H1 (cell line): ENCODE measurements around the gene CDC7. TPM values are rescaled to one million over a fixed set of nuclear protein-coding genes. Genes with fewer than 3 reads are reported as not detected.

ENCODE experiments used
- CTCF ChIA-PET: fragments of 300-600 bp; sonication (Branson Sonifier 250); formaldehyde crosslinking; loops from one replicate; lab custom pipeline; 2021; ENCODE audit not compliant: partially characterized antibody; lab: Charles Lee
- POLR2A ChIA-PET: fragments of 300-600 bp; sonication (Branson Sonifier 250); formaldehyde crosslinking; loops from one replicate; lab custom pipeline; 2021; ENCODE audit warnings: inconsistent platforms; ENCODE audit not compliant: partially characterized antibody; lab: Charles Lee
- DNase-seq, 2 experiments: peaks; one replicate each; pipeline versions ENCODE4 v3.0.0 to v3.0.0-alpha.2; 2010 to 2022; ENCODE audit warnings: low spot score in 2 of 2, low read depth in 1 of 2, mixed read lengths in 1 of 2
- FAIRE-seq: peaks from 2 replicates; lab custom pipeline; 2011; peaks lifted over from hg19 to GRCh38; lab: Jason Lieb, UNC
- H2AFZ ChIP-seq: 2 replicates; pipeline ENCODE4 v1.8.1; 2012; ENCODE audit warnings: low read length, inconsistent platforms
- H2AK5ac ChIP-seq: 2 replicates; pipeline ENCODE4 v1.6.1; 2013; ENCODE audit warnings: low read depth, low read length
- H2BK120ac ChIP-seq: replicated peaks from 2 replicates; pipeline ENCODE3; 2013; ENCODE audit warnings: low read depth, low read length, inconsistent platforms
- H2BK12ac ChIP-seq: 2 replicates; pipeline ENCODE4 v1.6.1; 2013; ENCODE audit warnings: low read depth, low read length
- H2BK15ac ChIP-seq: 2 replicates; pipeline ENCODE4 v1.6.1; 2013; ENCODE audit warnings: low read length
- H2BK20ac ChIP-seq: 2 replicates; pipeline ENCODE4 v1.6.1; 2013; ENCODE audit warnings: low read length
- H2BK5ac ChIP-seq: 2 replicates; pipeline ENCODE4 v1.6.1; 2013; ENCODE audit warnings: low read depth, low read length
- H3K14ac ChIP-seq: 2 replicates; pipeline ENCODE4 v1.6.1; 2013; ENCODE audit warnings: inconsistent platforms; ENCODE audit not compliant: insufficient read length
- H3K18ac ChIP-seq: 2 replicates; pipeline ENCODE4 v1.6.1; 2013; ENCODE audit warnings: low read length; ENCODE audit errors: extremely low read depth
- H3K23ac ChIP-seq: 2 replicates; pipeline ENCODE4 v1.6.1; 2013; ENCODE audit warnings: inconsistent platforms; ENCODE audit not compliant: insufficient read length
- H3K23me2 ChIP-seq: 2 replicates; pipeline ENCODE4 v1.6.1; 2013; ENCODE audit warnings: low read depth, low read length
- H3K27ac ChIP-seq: 2 replicates; pipeline ENCODE4 v1.6.1; 2011; ENCODE audit warnings: low read depth, low read length, inconsistent platforms
- H3K27me3 ChIP-seq, 4 experiments: replicated peaks in 1 of 4; 1 replicate in 1 of 4; 2 replicates in 3 of 4; pipeline versions ENCODE4 v1.6.1 to v1.8.1; 2011 to 2013; ENCODE audit warnings: low read length in 3 of 4, mild to moderate bottlenecking in 3 of 4, inconsistent platforms in 2 of 4, mixed read lengths in 2 of 4, moderate library complexity in 1 of 4; ENCODE audit not compliant: control insufficient read depth in 3 of 4, insufficient read depth in 3 of 4; ENCODE audit errors: extremely low read depth in 1 of 4
- H3K36me3 ChIP-seq, 4 experiments: 2 replicates each; pipeline versions ENCODE4 v1.6.1 to v1.8.1; 2011 to 2013; ENCODE audit warnings: mild to moderate bottlenecking in 4 of 4, low read length in 3 of 4, moderate library complexity in 2 of 4, control low read depth in 1 of 4, inconsistent platforms in 1 of 4; ENCODE audit not compliant: insufficient read depth in 4 of 4, control insufficient read depth in 2 of 4
- H3K4ac ChIP-seq: replicated peaks from 2 replicates; pipeline ENCODE3; 2013; ENCODE audit warnings: low read length, low read depth, mixed read lengths, inconsistent platforms; ENCODE audit not compliant: insufficient read length
- H3K4me1 ChIP-seq, 4 experiments: replicated peaks in 1 of 4; 1 replicate in 1 of 4; 2 replicates in 3 of 4; pipeline versions ENCODE4 v1.6.1 to v1.8.1; 2011 to 2013; ENCODE audit warnings: low read length in 3 of 4, inconsistent platforms in 2 of 4, mixed read lengths in 1 of 4; ENCODE audit not compliant: insufficient read depth in 4 of 4, control insufficient read depth in 3 of 4
- H3K4me2 ChIP-seq, 2 experiments: 2 replicates each; pipeline versions ENCODE4 v1.6.1 to v1.8.1; 2011 to 2013; ENCODE audit warnings: low read depth in 2 of 2, low read length in 2 of 2, control low read depth in 1 of 2, inconsistent platforms in 1 of 2, mild to moderate bottlenecking in 1 of 2; ENCODE audit not compliant: insufficient read depth in 1 of 2
- H3K4me3 ChIP-seq, 4 experiments: fragments of 200-600, 300-600 bp in 1 of 4; sonication (generic), shearing (Covaris generic), sonication (Bioruptor Twin) in 1 of 4; 2 replicates each; pipeline versions ENCODE4 v1.5.1 to v1.8.1; 2011 to 2016; ENCODE audit warnings: low read length in 4 of 4, low read depth in 3 of 4, control low read depth in 2 of 4, inconsistent platforms in 2 of 4, mild to moderate bottlenecking in 2 of 4, mixed read lengths in 1 of 4, moderate library complexity in 1 of 4; ENCODE audit not compliant: insufficient read depth in 2 of 4; ENCODE audit errors: extremely low read depth in 1 of 4
- H3K56ac ChIP-seq: replicated peaks from 2 replicates; pipeline ENCODE3; 2013; ENCODE audit warnings: low read depth, mild to moderate bottlenecking, mixed read lengths, low read length, inconsistent platforms; ENCODE audit not compliant: insufficient read length
- H3K79me1 ChIP-seq: 2 replicates; pipeline ENCODE4 v1.6.1; 2013; ENCODE audit warnings: low read depth, low read length, control low read depth
- H3K79me2 ChIP-seq, 2 experiments: 2 replicates each; pipeline versions ENCODE4 v1.6.1 to v1.8.1; 2012 to 2013; ENCODE audit warnings: low read length in 2 of 2, mild to moderate bottlenecking in 2 of 2, inconsistent platforms in 1 of 2; ENCODE audit not compliant: insufficient read depth in 2 of 2, control insufficient read depth in 1 of 2
- H3K9ac ChIP-seq, 4 experiments: replicated peaks in 1 of 4; 1 replicate in 1 of 4; 2 replicates in 3 of 4; pipeline versions ENCODE4 v1.6.1 to v1.8.1; 2011 to 2013; ENCODE audit warnings: low read depth in 3 of 4, low read length in 3 of 4, control low read depth in 2 of 4, mild to moderate bottlenecking in 2 of 4, moderate library complexity in 2 of 4, inconsistent platforms in 1 of 4; ENCODE audit errors: extremely low read depth in 1 of 4
- H3K9me3 ChIP-seq, 2 experiments: 2 replicates each; pipeline versions ENCODE4 v1.6.1 to v1.8.1; 2012 to 2013; ENCODE audit warnings: mild to moderate bottlenecking in 2 of 2, moderate library complexity in 2 of 2, control low read depth in 1 of 2, inconsistent platforms in 1 of 2, low read depth in 1 of 2, low read length in 1 of 2, mixed read lengths in 1 of 2; ENCODE audit not compliant: insufficient read depth in 2 of 2
- H4K20me1 ChIP-seq, 2 experiments: replicated peaks in 1 of 2; 2 replicates each; pipeline versions ENCODE3 to v1.8.1; 2011 to 2013; ENCODE audit warnings: inconsistent platforms in 2 of 2, low read length in 2 of 2, mild to moderate bottlenecking in 1 of 2; ENCODE audit not compliant: insufficient read depth in 2 of 2, control insufficient read depth in 1 of 2
- H4K5ac ChIP-seq: 2 replicates; pipeline ENCODE4 v1.6.1; 2013; ENCODE audit warnings: low read length, low read depth, mixed read lengths, inconsistent platforms; ENCODE audit not compliant: insufficient read length
- H4K8ac ChIP-seq: 2 replicates; pipeline ENCODE4 v1.8.0; 2013; ENCODE audit warnings: mild to moderate bottlenecking, moderate library complexity, low read length, inconsistent platforms; ENCODE audit not compliant: insufficient read depth; ENCODE audit errors: extremely low read depth
- H4K91ac ChIP-seq: replicated peaks from 2 replicates; pipeline ENCODE3; 2013; ENCODE audit warnings: low read length, mixed read lengths, inconsistent platforms; ENCODE audit not compliant: insufficient read length
- CEBPB ChIP-seq: IDR thresholded peaks from 2 replicates; pipeline ENCODE4 v1.6.1; 2012; ENCODE audit warnings: low read depth, low read length
- HDAC6 ChIP-seq: IDR thresholded peaks from one replicate; pipeline ENCODE4 v1.7.1; 2012; ENCODE audit warnings: low read depth, mild to moderate bottlenecking, inconsistent platforms, low read length, moderate library complexity
- KDM4A ChIP-seq: IDR thresholded peaks from one replicate; pipeline ENCODE4 v1.7.1; 2012; ENCODE audit warnings: low read depth, mild to moderate bottlenecking, moderate library complexity, low read length, inconsistent platforms; ENCODE audit not compliant: severe bottlenecking
- POU5F1 ChIP-seq: IDR thresholded peaks from 2 replicates; pipeline ENCODE4 v1.6.1; 2011; ENCODE audit warnings: low read depth, mild to moderate bottlenecking, low read length, moderate library complexity
- RFX5 ChIP-seq: IDR thresholded peaks from 2 replicates; pipeline ENCODE4 v1.6.1; 2011; ENCODE audit warnings: low read depth, low read length, improper control_type of control experiment, borderline replicate concordance
- WGBS, 2 experiments: shearing (Covaris generic) in 1 of 2; methylation state at CpG; one replicate each; pipeline versions ENCODE4 v1.1.6 to v1.1.7; 2013 to 2015; ENCODE audit warnings: low lambda C conversion rate in 2 of 2, mixed read lengths in 2 of 2, inconsistent platforms in 1 of 2, low coverage in 1 of 2, missing lambda C conversion rate in 1 of 2; ENCODE audit not compliant: insufficient replicate concordance in 2 of 2, insufficient coverage in 1 of 2, insufficient read length in 1 of 2; ENCODE audit errors: extremely low coverage in 1 of 2, missing lambda C conversion rate in 1 of 2; 5-methylcytosine and 5-hydroxymethylcytosine counted together
- polyA plus RNA-seq, 7 experiments: library from polyadenylated mRNA; depleted of rRNA in 3 of 7; stranded (reverse) in 5 of 7; unstranded in 2 of 7; fragments of >200 nt in 5 of 7; fragments of 200-250 nt in 2 of 7; gene quantifications; 1 replicate in 5 of 7; 2 replicates in 1 of 7; 4 replicates in 1 of 7; pipeline versions ENCODE4 v1.2.1 to v1.2.3, GENCODE V29; 2011 to 2013; ENCODE audit warnings: missing spikeins in 2 of 7, mixed read lengths in 2 of 7
- total RNA-seq: library from RNA; stranded (reverse); fragmentation: NEBNext Ultra II Directional; extraction: Animal tissue kit (Norgen Biotek cat#: 25700); gene quantifications from 2 replicates; pipeline ENCODE4 v1.2.1, GENCODE V29; 2021

CDC7 gene
- total and polyA plus RNA-seq, 2 of the 8 experiments (the other 6 are each of a cell fraction or from before 2014, with no cell fraction given): 12.2 to 34.4 TPM

GRCh38 chr1:91540910-91541309 lies 40.3 kb downstream of the CDC7 start:
- Histone ChIP-seq H2AFZ (no peak overlapping the region), H3K79me1 (no peaks in the 10 kb centered on the region), H3K79me2 (no peaks in the 10 kb centered on the region), H3K36me3 (no peaks in the 10 kb centered on the region), H3K9me3 (no peaks in the 10 kb centered on the region), H2AK5ac (no peak overlapping the region), H4K91ac (no peak overlapping the region)
- POLR2A ChIA-PET: no interaction called here
- FAIRE-seq: no peak
- DNase-seq: no peak
- TF ChIP-seq HDAC6 (no peak), CEBPB (no peak), RFX5 (no peak), KDM4A (no peak), POU5F1 (no peak)
- TF ChIP-seq, all 59 proteins: peak for 0
- no peaks in the 10 kb centered on the region for H4K20me1 ChIP-seq
- no peak overlapping the region for H2BK15ac ChIP-seq
- H3K27me3 ChIP-seq: no peaks in the 10 kb centered on the region
- H4K8ac ChIP-seq: no peak overlapping the region
- H2BK12ac ChIP-seq: no peak overlapping the region
- no peak overlapping the region for H3K4ac ChIP-seq
- CTCF ChIA-PET: interaction anchor here (1.0 to 1.2 kb wide), 2 partner anchors 12 to 387 kb away, joined by 3 read pairs; no protein-coding TSS in a partner anchor
- no peaks in the 10 kb centered on the region; the same call in 1 of the 2 replicates for H3K23me2 ChIP-seq
- no peak overlapping the region for H2BK5ac ChIP-seq
- H3K4me1 ChIP-seq: no peaks in the 10 kb centered on the region
- no peak overlapping the region for H4K5ac ChIP-seq
- H3K9ac ChIP-seq: no peak overlapping the region
- H3K23ac ChIP-seq: no peak overlapping the region
- H3K4me2 ChIP-seq: no peak overlapping the region
- no peak overlapping the region for H3K18ac ChIP-seq
- H2BK20ac ChIP-seq: no peak overlapping the region
- H2BK120ac ChIP-seq: no peak overlapping the region
- WGBS, 2 experiments: 96% methylated on average over 1 of the region's 1 CpG; no CpG with 5 or more reads in 1 of the 2 experiments
- no peak overlapping the region for H3K27ac ChIP-seq
- no peak overlapping the region for H3K4me3 ChIP-seq
- H3K56ac ChIP-seq: no peak overlapping the region
- no peak overlapping the region for H3K14ac ChIP-seq
